SK-N-MC (cell line): ENCODE results near the gene PAN2.

Experiments used
- DNase-seq: peaks from one replicate; pipeline ENCODE4 v3.0.0-alpha.2; 2011; ENCODE audit warnings: low read depth, low spot score
- H3K27ac ChIP-seq: fragments of 200-600 bp; sonication (generic); 2 replicates; pipeline ENCODE4 v1.5.1; 2016; ENCODE audit warnings: mixed run types
- H3K36me3 ChIP-seq: fragments of 200-600 bp; sonication (generic); 2 replicates; pipeline ENCODE4 v1.6.1; 2017; ENCODE audit warnings: antibody characterized with exemption, low read length, mixed read lengths; ENCODE audit not compliant: insufficient read depth
- H3K4me3 ChIP-seq: fragments of 200-600 bp; sonication (generic); 2 replicates; pipeline ENCODE4 v1.5.1; 2016
- H3K9ac ChIP-seq: fragments of 200-600 bp; sonication (generic); 2 replicates; pipeline ENCODE4 v1.8.0; 2017; ENCODE audit warnings: mixed run types, mixed read lengths; ENCODE audit not compliant: insufficient read length
- H3K9me3 ChIP-seq: fragments of 200-600 bp; sonication (generic); 2 replicates; pipeline ENCODE4 v1.6.1; 2017; ENCODE audit warnings: low read depth, mild to moderate bottlenecking, antibody characterized with exemption, low read length, moderate library complexity, mixed read lengths
- EZH2 ChIP-seq: fragments of 200-600 bp; sonication (generic); IDR thresholded peaks from one replicate; pipeline ENCODE4 v1.6.1; 2017; ENCODE audit warnings: antibody characterized with exemption
- FOXP2 ChIP-seq: optimal IDR thresholded peaks from 2 replicates; pipeline ENCODE3; 2011; ENCODE audit warnings: mild to moderate bottlenecking, moderate library complexity; ENCODE audit not compliant: insufficient read depth; ENCODE audit errors: extremely low read length, control extremely low read depth
- POLR2AphosphoS5 ChIP-seq: IDR thresholded peaks from 2 replicates; pipeline ENCODE4 v1.6.1; 2012; ENCODE audit warnings: mild to moderate bottlenecking, low read depth, low read length, borderline replicate concordance

PAN2 gene

DNA sequence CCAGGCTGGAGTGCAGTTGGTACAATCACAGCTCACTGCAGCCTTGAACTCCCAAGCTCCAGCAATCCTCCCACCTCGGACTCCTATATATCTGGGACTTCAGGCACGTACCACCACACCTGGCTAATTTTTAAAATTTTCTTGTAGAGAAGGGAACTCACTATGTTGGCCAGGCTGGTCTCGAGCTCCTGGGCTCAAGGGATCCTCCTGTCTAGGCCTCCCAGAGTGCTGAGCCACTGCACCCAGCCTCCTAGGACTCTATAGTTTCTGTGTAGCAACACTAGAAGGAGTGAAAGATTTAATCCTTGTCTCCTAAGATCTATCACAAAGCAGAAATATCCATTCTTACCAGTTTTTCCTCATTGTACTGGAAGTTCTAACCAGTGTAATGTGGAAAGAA lies 33.1 kb upstream of the PAN2 start:
- H3K9ac ChIP-seq: no peak overlapping the region
- H3K4me3 ChIP-seq: no peak overlapping the region
- H3K27ac ChIP-seq: no peak overlapping the region
- no peaks in the 10 kb centered on the region for H3K9me3 ChIP-seq
- TF ChIP-seq FOXP2 (no peak), POLR2AphosphoS5 (no peak), EZH2 (no peak)
- DNase-seq: no peak
- H3K36me3 ChIP-seq: no peaks in the 10 kb centered on the region

DNA sequence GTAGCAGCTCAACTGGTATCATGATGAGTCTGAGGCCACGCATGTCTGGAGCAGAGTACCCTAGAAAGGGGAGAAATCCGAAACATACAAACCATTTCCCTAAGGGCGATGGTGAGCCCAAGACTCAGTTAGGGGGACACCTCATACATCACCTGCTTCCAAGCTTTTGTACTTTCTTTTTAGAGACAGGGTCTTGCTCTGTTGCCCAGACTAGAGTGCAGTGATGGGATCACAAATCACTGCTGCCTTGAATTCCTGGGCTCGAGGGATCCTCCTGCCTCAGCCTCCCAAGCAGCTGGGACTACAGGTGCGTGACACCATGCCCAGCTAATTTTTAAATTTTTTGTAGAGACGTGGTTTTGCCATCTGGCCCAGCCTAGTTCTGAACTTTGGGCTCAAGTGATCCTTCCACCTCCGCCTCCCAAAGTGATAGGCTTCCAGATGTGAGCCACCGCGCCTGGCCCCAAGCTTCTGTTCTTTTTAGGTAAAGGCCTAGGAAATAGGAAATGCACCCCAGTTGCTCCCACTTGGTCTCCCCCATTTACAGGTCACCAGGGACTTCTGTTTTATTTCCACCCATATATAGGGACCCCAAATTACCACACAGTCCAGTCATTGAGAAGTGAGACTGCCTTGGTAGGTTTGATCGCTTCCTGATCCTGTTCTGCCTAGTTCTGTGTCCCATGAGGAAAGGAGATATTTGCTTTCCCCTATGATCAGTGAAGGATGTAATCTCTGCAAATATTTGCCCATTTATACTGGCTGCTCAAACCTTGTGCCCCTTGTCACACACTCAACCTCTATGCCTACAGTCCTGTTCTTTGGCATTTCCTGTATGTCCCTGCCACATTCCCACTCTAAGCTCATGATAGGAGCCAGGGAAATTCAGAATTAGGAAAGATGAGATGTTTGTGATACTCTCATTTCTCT lies 28.6 kb upstream of the PAN2 start, which contains the start of gene APOF:
TSS of gene APOF (minus strand) at position 728 of the 930 bp plus-strand sequence. CDS start at position 616, 112 bp downstream.
- no peak for TF ChIP-seq EZH2
- no peak for TF ChIP-seq POLR2AphosphoS5
- TF ChIP-seq FOXP2: no peak
- H3K36me3 ChIP-seq: no peaks in the 10 kb centered on the region
- no peak for DNase-seq
- no peak within 1 kb of the TSS for H3K4me3 ChIP-seq
- no peak within 1 kb of the TSS for H3K9ac ChIP-seq
- no peaks in the 10 kb centered on the region for H3K9me3 ChIP-seq
- H3K27ac ChIP-seq: no peak within 1 kb of the TSS

DNA sequence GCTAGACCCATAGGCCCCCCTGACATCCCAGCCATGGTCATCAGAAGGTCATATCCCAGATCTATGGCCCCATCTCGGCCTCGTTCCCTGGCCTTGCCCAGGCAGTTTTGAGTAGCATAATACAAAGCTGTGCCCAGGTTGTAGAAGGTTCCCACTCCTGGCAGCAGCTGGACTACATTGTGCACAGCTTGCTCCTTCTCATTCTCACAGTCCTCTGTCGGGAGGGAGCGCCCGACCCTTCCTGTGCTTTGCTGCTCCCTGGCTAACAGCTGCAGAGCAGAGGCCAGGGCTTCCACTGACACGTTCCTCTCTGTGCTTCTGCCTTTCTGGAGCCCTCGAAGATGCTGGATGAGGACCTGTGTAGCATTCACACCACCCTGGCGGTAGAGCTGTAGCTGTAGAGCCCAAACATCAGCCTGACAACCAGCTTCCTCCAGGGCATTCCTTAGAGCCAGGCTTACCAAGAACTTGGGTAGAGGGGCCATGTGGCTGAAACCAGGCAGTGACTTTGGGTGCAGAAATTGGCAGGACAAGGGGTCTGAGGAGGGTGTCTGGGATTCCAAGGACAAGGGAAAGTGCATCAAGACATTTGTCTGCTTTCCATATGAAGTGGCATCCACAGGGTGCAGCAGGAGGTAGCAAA lies 27.8 kb upstream of the PAN2 start:
- Histone ChIP-seq H3K36me3 (no peaks in the 10 kb centered on the region), H3K27ac (no peak overlapping the region), H3K9me3 (no peaks in the 10 kb centered on the region), H3K4me3 (no peak overlapping the region), H3K9ac (no peak overlapping the region)
- no peak for DNase-seq
- TF ChIP-seq POLR2AphosphoS5 (no peak), EZH2 (no peak), FOXP2 (no peak)

DNA sequence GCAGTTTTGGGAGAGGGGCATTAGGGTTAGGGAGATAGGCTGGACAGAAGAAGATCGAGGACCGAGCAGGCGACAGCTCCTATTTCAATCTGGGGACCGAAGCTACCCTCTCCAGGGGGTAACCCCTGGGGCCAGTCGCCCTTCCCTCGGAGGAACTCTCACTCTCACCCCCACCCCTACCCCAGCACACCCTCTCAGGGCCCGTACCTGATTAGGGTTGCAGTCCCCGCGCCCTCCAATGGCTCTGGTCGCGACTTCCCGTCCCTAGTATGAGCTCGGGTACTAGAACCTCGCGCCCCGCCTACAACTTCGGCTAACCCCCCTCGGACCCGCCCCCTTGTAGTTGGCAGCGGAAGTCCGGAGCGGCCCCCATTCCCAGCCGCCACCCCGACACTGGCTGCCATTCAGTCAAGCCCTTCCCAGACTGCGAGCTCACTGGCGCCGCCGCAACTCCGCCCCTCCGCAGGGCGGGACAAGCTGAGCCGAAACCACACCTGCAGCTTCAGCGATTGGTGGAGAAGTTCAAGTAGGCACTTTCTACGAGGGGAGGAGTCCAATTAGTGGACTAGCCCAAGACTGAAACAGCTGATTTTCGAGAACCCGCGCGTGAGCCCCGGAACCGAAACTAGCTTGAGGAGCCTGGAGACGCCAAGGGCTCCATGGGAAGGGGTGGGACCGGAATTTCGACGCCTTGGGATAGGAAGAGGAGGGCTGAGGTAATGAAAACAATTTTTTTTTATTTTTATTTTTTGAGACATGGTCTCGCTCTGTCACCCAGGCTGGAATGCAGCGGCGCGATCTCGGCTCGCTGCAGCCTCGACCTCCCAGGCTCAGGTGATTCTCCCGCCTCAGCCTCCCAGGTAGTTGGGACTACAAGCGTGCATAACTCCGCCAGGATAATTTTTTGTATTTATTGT lies 26.3 kb upstream of the PAN2 start, which contains the start of gene STAT2:
TSS of gene STAT2 (minus strand) at position 257 of the 917 bp plus-strand sequence. CDS start 3,536 bp downstream, outside the sequence.
- Histone ChIP-seq H3K9ac (peak within 1 kb of the TSS; percentile 78), H3K4me3 (peak within 1 kb of the TSS; percentile 91), H3K9me3 (no peaks in the 10 kb centered on the region), H3K27ac (peak within 1 kb of the TSS; percentile 73), H3K36me3 (peaks cover 10% of the 10 kb centered on the region)
- DNase-seq: peak; percentile 99
- peak; percentile 73 for TF ChIP-seq POLR2AphosphoS5
- TF ChIP-seq EZH2: no peak

DNA sequence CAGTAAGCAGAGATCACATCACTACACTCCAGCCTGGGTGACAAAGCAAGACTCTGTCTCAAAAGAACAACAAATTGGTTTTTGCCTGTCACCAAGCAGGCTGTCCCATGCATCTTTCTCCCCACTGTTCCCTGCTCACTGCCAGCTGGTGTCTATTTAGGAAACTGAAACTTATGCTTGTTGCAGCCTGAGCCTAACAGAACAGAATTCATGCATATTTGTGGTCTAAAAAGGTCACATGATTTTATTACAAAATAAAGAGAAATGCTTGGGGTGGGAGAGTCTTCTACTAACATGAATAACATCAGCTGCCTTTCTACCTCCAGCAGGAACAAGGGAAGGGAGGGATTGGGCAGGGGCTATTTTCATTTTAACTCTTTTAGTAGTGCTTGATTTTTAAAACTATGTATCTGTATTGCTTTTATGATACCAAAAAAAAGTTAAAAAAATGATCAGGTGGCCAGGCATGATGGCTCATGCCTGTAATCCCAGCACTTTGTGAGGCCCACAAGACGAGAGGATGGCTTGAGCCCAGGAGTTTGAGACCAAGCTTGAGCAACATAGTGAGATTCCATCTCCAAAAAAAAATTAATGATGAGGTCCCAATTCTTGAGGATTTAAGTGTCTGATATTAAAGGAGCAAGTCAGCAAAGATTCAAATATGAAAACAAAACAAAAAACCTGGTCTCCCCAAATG lies 25.2 kb upstream of the PAN2 start:
- TF ChIP-seq FOXP2: no peak
- TF ChIP-seq POLR2AphosphoS5: no peak
- no peak for TF ChIP-seq EZH2
- H3K9me3 ChIP-seq: no peaks in the 10 kb centered on the region
- peaks cover 21% of the 10 kb centered on the region for H3K36me3 ChIP-seq
- H3K9ac ChIP-seq: peak overlapping the region; percentile 76
- peak overlapping the region; percentile 91 for H3K4me3 ChIP-seq
- DNase-seq: peak; percentile 64
- H3K27ac ChIP-seq: peak overlapping the region; percentile 56

DNA sequence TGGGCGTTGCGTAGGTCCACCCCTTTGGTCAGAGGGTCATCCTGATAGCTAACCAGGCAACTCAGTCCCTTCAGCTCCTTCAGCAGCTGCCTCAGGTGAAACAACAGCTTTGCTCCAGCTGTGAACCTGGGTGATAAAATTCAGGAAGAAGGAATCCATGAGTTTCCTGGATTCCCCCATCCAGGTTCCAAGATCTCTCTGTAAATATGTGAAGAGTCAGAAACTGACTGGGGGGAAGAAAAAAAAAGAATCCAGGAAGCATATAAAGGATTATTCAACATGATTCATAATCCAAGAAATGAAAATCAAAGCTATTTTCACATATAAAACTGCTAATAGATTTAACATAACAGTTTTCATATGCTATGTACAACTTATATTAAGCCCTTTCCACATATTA lies 17.5 kb upstream of the PAN2 start:
- Histone ChIP-seq H3K27ac (no peak overlapping the region), H3K4me3 (no peak overlapping the region), H3K9me3 (no peaks in the 10 kb centered on the region), H3K9ac (no peak overlapping the region), H3K36me3 (peaks cover 49% of the 10 kb centered on the region)
- no peak for DNase-seq
- no peak for TF ChIP-seq FOXP2
- TF ChIP-seq POLR2AphosphoS5: no peak
- no peak for TF ChIP-seq EZH2

DNA sequence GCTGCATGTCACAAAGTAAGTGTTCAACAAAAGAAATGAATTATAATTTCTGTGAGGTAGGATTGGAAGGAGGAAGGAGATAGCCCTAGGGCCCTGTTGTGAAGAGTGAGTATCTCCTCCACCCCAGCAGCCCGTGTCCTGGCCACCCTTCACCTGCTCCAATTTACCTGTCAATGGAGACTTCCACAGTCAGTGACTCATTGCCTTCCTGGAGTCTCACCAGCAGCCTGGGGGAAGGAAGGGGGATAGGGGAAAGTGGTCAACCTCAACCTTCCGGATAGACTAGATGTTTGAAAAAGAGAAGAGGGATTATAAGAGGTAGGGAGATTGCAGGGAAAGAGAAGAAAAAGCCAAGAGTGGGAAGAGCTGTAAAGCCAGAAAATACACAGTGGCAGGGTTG lies 16.9 kb upstream of the PAN2 start:
- peaks cover 51% of the 10 kb centered on the region for H3K36me3 ChIP-seq
- H3K4me3 ChIP-seq: no peak overlapping the region
- no peak for DNase-seq
- no peak overlapping the region for H3K9ac ChIP-seq
- H3K9me3 ChIP-seq: no peaks in the 10 kb centered on the region
- no peak overlapping the region for H3K27ac ChIP-seq
- TF ChIP-seq POLR2AphosphoS5 (no peak), FOXP2 (no peak), EZH2 (no peak)
